ENCODE measurements around the gene ITIH3. TPM values are rescaled to one million over a fixed set of nuclear protein-coding genes. Genes with fewer than 3 reads are reported as not detected.

The ITIH3 gene
- total RNA-seq, 1 experiment from 2014 or later = not detected

DNA sequence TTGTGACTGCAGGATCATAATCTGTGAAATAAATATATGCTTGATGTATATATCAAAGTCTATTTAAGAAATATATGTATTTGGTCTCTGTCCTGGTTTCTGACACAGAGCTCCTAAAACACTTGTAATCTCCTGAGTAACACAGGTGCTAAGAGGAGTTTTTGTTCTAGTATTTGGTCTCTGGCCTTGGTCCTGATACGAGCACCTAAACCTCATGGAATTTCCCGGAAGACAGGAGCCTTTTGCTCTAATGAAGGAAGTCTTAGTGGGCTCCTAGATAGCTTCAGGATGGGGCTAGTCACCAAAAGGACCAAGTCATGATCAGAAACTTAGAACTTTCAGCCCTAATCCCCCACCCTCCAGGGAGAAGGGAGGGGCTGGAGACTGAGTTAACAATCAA, 59.4 kb downstream of the ITIH3 start:
- Histone ChIP-seq H3K4ac (ENCODE audit: low read depth, low read length) (no peak overlapping the region), H3K18ac (ENCODE audit: insufficient read length, low read depth, low read length) (no peak overlapping the region), H2BK120ac (ENCODE audit: low read depth, low read length, poor library complexity, severe bottlenecking) (no peak overlapping the region), H3K9ac (ENCODE audit: extremely low read depth, insufficient read length, low read length) (no peak overlapping the region), H3K56ac (ENCODE audit: insufficient read length, low read depth, low read length) (no peak overlapping the region), H3K9me3 (ENCODE audit: control insufficient read depth, low read depth, low read length) (no peaks in the 10 kb centered on the region), H2BK5ac (ENCODE audit: insufficient read length, low read length) (no peak overlapping the region), H3K4me2 (ENCODE audit: insufficient read depth, insufficient read length, low read length) (no peak overlapping the region), H2BK15ac (ENCODE audit: low read depth, low read length) (no peak overlapping the region), H2BK20ac (ENCODE audit: low read depth, low read length, poor library complexity, severe bottlenecking) (no peak overlapping the region), H3K79me1 (ENCODE audit: insufficient read depth, low read depth, low read length, poor library complexity, severe bottlenecking) (no peaks in the 10 kb centered on the region), H3K27me3 (ENCODE audit: insufficient read depth, low read length) (no peaks in the 10 kb centered on the region), H4K5ac (ENCODE audit: insufficient read length, low read depth, low read length) (no peak overlapping the region), H3K23me2 (ENCODE audit: insufficient read length, low read depth, low read length, poor library complexity, severe bottlenecking) (no peaks in the 10 kb centered on the region), H2BK12ac (ENCODE audit: insufficient read length, low read depth, low read length) (no peak overlapping the region), H3K27ac (ENCODE audit: insufficient read length, low read depth, low read length) (no peak overlapping the region), H4K20me1 (ENCODE audit: control insufficient read depth, insufficient read depth, insufficient read length) (no peaks in the 10 kb centered on the region), H2AFZ (ENCODE audit: low read length) (no peak overlapping the region), H3K23ac (ENCODE audit: insufficient read length, low read depth, low read length) (no peak overlapping the region), H4K8ac (replicated peaks; ENCODE audit: insufficient read length, low read depth, low read length) (no peak overlapping the region), H2AK5ac (ENCODE audit: insufficient read length, low read length) (no peak overlapping the region), H4K91ac (ENCODE audit: insufficient read length, low read depth, low read length) (no peak overlapping the region), H3K14ac (ENCODE audit: insufficient read depth, low read length) (no peak overlapping the region), H3T11ph (ENCODE audit: low read length) (no peak overlapping the region), H3K79me2 (ENCODE audit: insufficient read depth, low read length) (no peaks in the 10 kb centered on the region), H3K4me1 (ENCODE audit: insufficient read depth, low read length) (no peaks in the 10 kb centered on the region)
- Mint-ChIP-seq H3K27me3 (ENCODE audit: low read depth) (no peaks in the 10 kb centered on the region), H3K36me3 (ENCODE audit: insufficient read depth in 1 of 3, low read depth in 3 of 3) (peaks cover 0 to 20% (median 11%) of the 10 kb centered on the region in 3 experiments; a peak in 5 of 7 replicates), H3K4me3 (no peak overlapping the region), H3K27ac (no peak overlapping the region), H3K9me3 (no peaks in the 10 kb centered on the region), H3K4me1 (no peaks in the 10 kb centered on the region)
- DNase-seq = no peak
- no CpG with 5 or more reads among the region's 2 CpGs for WGBS (ENCODE audit: extremely low coverage, insufficient read length, low lambda C conversion rate)
- TF ChIP-seq, protein P1, sequence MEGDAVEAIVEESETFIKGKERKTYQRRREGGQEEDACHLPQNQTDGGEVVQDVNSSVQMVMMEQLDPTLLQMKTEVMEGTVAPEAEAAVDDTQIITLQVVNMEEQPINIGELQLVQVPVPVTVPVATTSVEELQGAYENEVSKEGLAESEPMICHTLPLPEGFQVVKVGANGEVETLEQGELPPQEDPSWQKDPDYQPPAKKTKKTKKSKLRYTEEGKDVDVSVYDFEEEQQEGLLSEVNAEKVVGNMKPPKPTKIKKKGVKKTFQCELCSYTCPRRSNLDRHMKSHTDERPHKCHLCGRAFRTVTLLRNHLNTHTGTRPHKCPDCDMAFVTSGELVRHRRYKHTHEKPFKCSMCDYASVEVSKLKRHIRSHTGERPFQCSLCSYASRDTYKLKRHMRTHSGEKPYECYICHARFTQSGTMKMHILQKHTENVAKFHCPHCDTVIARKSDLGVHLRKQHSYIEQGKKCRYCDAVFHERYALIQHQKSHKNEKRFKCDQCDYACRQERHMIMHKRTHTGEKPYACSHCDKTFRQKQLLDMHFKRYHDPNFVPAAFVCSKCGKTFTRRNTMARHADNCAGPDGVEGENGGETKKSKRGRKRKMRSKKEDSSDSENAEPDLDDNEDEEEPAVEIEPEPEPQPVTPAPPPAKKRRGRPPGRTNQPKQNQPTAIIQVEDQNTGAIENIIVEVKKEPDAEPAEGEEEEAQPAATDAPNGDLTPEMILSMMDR (conservative IDR thresholded peaks at IDR 0.05) = no peak

Measured in H9 (cell line).